Fibroblast of skin of left quadriceps (primary cell): ENCODE results near the gene MIEF1.

ENCODE experiments used
- DNase-seq, 2 experiments: peaks; one replicate each; pipeline ENCODE4 v3.0.0-alpha.2; 2013; ENCODE audit warnings: low read depth in 2 of 2

MIEF1 gene

GRCh38 chr22:39470451-39471291, 31.4 kb upstream of the MIEF1 start:
- DNase-seq: no peak

GRCh38 chr22:39471381-39472141, 30.5 kb upstream of the MIEF1 start:
- DNase-seq: peak; percentile 31 to 32

- no peak for DNase-seq
Measured at GRCh38 chr22:39472570-39473556, 29.2 kb upstream of the MIEF1 start.

GRCh38 chr22:39473851-39474250, 28.2 kb upstream of the MIEF1 start:
- no peak for DNase-seq

- no peak for DNase-seq
Measured at GRCh38 chr22:39474351-39475111, 27.6 kb upstream of the MIEF1 start.

GRCh38 chr22:39475337-39475736, 26.8 kb upstream of the MIEF1 start:
- no peak for DNase-seq

- no peak for DNase-seq
Measured at GRCh38 chr22:39475902-39476301, 26.2 kb upstream of the MIEF1 start.

GRCh38 chr22:39476664-39477063, 25.4 kb upstream of the MIEF1 start:
- no peak for DNase-seq

- no peak for DNase-seq
Measured at GRCh38 chr22:39477542-39477941, 24.5 kb upstream of the MIEF1 start.

GRCh38 chr22:39478441-39478850, 23.6 kb upstream of the MIEF1 start:
- no peak for DNase-seq

GRCh38 chr22:39479254-39479653, 22.8 kb upstream of the MIEF1 start:
- no peak for DNase-seq

GRCh38 chr22:39480557-39480956, 21.5 kb upstream of the MIEF1 start:
- no peak for DNase-seq

- DNase-seq: no peak
Measured at GRCh38 chr22:39481054-39481453, 21.0 kb upstream of the MIEF1 start.

GRCh38 chr22:39481595-39481994, 20.5 kb upstream of the MIEF1 start:
- no peak for DNase-seq

- no peak for DNase-seq
Measured at GRCh38 chr22:39482768-39483167, 19.3 kb upstream of the MIEF1 start.

- DNase-seq: no peak
Measured at GRCh38 chr22:39486951-39487825, 14.9 kb upstream of the MIEF1 start.

- DNase-seq: no peak
Measured at GRCh38 chr22:39487826-39488520, 14.1 kb upstream of the MIEF1 start.

GRCh38 chr22:39488563-39489083, 13.5 kb upstream of the MIEF1 start:
- no peak for DNase-seq
